Measurements from ENCODE around the gene TDRD7.

The TDRD7 gene

DNA sequence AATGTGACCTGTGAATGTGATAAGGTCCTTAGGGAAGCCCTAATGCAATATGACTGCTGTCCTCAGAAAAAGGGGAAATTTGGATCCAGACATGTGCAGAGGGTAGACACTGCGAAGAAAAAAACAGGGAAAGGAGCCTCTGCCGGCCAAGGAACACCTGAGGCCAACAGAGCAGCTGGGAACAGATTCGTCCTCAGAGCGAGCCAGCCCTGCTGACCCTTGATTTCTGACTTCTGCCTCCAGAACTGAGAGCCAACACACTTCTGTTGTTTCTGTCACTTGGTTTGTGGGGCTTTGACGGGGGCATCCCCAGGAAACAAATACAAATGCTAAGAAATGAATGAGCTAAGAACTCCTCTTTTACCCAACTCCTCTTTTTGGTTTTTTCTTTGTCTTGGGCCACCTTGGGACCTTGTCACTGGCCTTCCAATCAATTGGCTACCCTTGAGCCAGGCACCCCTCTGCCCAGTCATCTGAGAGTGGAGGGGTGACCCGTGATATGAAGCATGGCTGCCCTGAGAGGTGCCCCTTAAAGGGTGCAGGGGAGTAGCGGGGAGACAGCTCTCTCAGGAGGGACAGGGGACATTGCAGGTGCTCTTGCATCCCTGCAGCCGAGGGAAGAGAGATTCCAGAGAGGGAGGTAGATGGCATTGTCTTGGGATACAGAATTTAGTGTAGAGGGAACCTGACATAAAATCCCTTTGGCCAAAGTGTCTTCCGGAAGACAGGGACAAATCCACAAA is 106.4 kb downstream of the TDRD7 start:
- Histone ChIP-seq H3K23ac (ENCODE audit: low read length) (no peak overlapping the region), H3K4ac (ENCODE audit: low read depth, low read length) (no peak overlapping the region), H2AK5ac (ENCODE audit: low read length) (no peak overlapping the region), H3K4me1 (ENCODE audit: control insufficient read depth, low read depth, low read length) (no peaks in the 10 kb centered on the region), H3K79me1 (ENCODE audit: low read length) (no peaks in the 10 kb centered on the region), H3K18ac (ENCODE audit: low read length) (no peak overlapping the region), H2BK5ac (ENCODE audit: low read length) (no peak overlapping the region), H3K4me3 (ENCODE audit: low read length) (no peak overlapping the region), H3K4me2 (ENCODE audit: low read length) (no peak overlapping the region), H4K5ac (ENCODE audit: low read length) (no peak overlapping the region), H3K36me3 (ENCODE audit: control insufficient read depth, insufficient read depth, low read length) (no peaks in the 10 kb centered on the region), H3K9ac (ENCODE audit: low read length) (no peak overlapping the region), H3K79me2 (ENCODE audit: control insufficient read depth, insufficient read depth, low read length) (no peaks in the 10 kb centered on the region), H3K56ac (ENCODE audit: low read length) (no peak overlapping the region), H4K8ac (ENCODE audit: low read depth, low read length) (no peak overlapping the region), H3K27me3 (ENCODE audit: insufficient read depth, low read length, poor library complexity) (no peaks in the 10 kb centered on the region), H3K27ac (ENCODE audit: low read depth, low read length) (no peak overlapping the region), H2BK120ac (ENCODE audit: low read depth, low read length) (no peak overlapping the region), H2BK15ac (replicated peaks; ENCODE audit: low read depth) (no peak overlapping the region)
- no peak for DNase-seq
- no CpG with 5 or more reads among the region's 9 CpGs for WGBS (ENCODE audit: extremely low coverage, insufficient coverage, low lambda C conversion rate)

DNA sequence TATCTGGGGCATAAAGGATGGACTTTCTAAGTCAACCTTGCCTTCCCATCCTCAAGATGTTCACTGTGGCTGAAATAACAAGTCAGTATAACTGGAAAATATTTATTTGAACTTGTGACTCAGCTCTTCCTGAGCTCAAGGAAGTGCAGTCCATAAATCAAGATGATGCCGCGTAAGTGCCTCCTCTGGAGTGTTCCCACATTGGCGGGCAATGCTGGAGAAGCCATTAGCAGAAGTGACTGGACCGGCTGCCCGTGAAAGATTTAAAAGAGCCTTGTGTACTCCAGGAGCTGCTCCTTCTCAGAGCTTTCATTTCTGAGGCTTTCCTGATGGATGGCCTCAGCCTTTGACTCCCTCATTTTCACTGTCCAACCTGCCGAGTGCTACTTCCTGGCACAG is 107.0 kb downstream of the TDRD7 start:
- Histone ChIP-seq H2BK120ac (ENCODE audit: low read depth, low read length) (no peak overlapping the region), H3K56ac (ENCODE audit: low read length) (no peak overlapping the region), H3K79me2 (ENCODE audit: control insufficient read depth, insufficient read depth, low read length) (no peaks in the 10 kb centered on the region), H4K5ac (ENCODE audit: low read length) (no peak overlapping the region), H3K18ac (ENCODE audit: low read length) (no peak overlapping the region), H2BK5ac (ENCODE audit: low read length) (no peak overlapping the region), H3K4me1 (ENCODE audit: control insufficient read depth, low read depth, low read length) (no peaks in the 10 kb centered on the region), H3K27ac (ENCODE audit: low read depth, low read length) (no peak overlapping the region), H3K4ac (ENCODE audit: low read depth, low read length) (no peak overlapping the region), H3K27me3 (ENCODE audit: insufficient read depth, low read length, poor library complexity) (no peaks in the 10 kb centered on the region), H3K23ac (ENCODE audit: low read length) (no peak overlapping the region), H3K9ac (ENCODE audit: low read length) (no peak overlapping the region), H3K79me1 (ENCODE audit: low read length) (no peaks in the 10 kb centered on the region), H2AK5ac (ENCODE audit: low read length) (no peak overlapping the region), H3K4me3 (ENCODE audit: low read length) (no peak overlapping the region), H3K4me2 (ENCODE audit: low read length) (no peak overlapping the region), H2BK15ac (replicated peaks; ENCODE audit: low read depth) (no peak overlapping the region), H4K8ac (ENCODE audit: low read depth, low read length) (no peak overlapping the region), H3K36me3 (ENCODE audit: control insufficient read depth, insufficient read depth, low read length) (no peaks in the 10 kb centered on the region)
- no CpG with 5 or more reads among the region's 6 CpGs for WGBS (ENCODE audit: extremely low coverage, insufficient coverage, low lambda C conversion rate)
- no peak for DNase-seq

DNA sequence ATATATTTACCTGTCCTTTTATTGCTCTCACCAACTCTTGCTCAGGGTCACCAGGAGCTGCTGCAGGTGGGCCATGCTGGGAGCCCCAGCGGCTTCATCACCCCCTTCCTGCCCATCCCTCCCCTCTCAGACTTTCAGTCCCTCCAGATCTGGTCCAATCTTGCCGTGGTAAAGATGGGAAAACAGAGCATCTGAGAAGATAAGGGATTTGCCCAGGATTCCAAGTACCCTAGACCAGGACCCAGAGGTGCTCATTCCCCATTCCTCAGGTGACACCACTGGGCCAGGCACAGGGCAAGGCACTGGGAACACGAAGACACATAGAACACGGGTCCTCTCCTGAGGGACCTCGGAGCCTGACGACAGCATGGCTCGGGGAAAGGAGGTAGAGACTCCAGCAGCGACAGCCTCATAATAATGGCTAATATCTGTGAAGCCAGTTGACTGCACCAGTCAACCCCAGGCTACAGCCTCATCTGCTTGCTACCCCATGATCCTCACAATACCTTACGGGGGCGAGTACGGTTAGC is 107.6 kb downstream of the TDRD7 start:
- no CpG with 5 or more reads among the region's 11 CpGs for WGBS (ENCODE audit: extremely low coverage, insufficient coverage, low lambda C conversion rate)
- no peak overlapping the region for H3K4me3 ChIP-seq (ENCODE audit: low read length)

DNA sequence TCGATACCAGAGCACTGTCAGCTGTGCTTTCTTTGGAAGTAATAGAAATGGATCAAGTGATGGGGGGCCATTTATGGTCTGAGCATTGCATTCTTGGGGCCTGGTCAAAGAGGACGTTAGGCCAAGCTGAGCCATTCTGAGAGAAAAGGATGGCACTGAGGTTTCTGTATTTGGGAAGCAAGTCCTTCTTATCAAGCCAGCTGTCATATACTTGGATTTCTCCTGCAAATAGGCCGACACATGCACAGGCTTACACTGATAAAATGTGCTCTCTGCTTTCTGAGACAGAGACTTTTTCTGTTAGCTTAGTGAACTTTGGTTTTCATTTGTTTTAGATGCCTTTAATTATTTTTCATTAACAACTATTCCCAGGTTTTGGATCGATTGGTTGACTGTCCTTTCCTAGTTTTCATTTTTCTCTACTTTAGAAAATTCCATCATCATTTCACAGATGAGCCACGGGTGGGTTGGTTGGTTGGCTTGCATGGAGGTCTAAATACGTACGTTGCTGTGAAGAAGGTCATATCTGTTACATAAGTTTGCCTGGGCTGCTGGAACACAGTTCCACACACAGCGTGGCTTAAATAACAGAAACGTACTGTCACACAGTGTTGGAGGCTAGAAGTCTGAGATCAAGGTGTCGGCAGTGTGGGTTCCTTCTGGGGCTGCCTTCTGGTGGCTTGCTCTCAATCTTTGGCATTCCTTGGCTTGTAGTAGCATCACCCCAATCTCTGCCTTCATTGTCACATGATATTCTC is 109.9 kb downstream of the TDRD7 start:
- no peak overlapping the region for H3K27ac ChIP-seq (ENCODE audit: low read depth, low read length)
- H2AK5ac ChIP-seq (ENCODE audit: low read length) = no peak overlapping the region
- H3K79me1 ChIP-seq (ENCODE audit: low read length) = no peaks in the 10 kb centered on the region
- H3K4me3 ChIP-seq (ENCODE audit: low read length) = no peak overlapping the region
- no peak overlapping the region for H2BK120ac ChIP-seq (ENCODE audit: low read depth, low read length)
- H3K18ac ChIP-seq (ENCODE audit: low read length) = no peak overlapping the region
- H3K4me2 ChIP-seq (ENCODE audit: low read length) = no peak overlapping the region
- no peaks in the 10 kb centered on the region for H3K4me1 ChIP-seq (ENCODE audit: control insufficient read depth, low read depth, low read length)
- no peak overlapping the region for H4K5ac ChIP-seq (ENCODE audit: low read length)
- no peak overlapping the region for H3K23ac ChIP-seq (ENCODE audit: low read length)
- no peak overlapping the region for H2BK15ac ChIP-seq (replicated peaks; ENCODE audit: low read depth)
- H3K56ac ChIP-seq (ENCODE audit: low read length) = no peak overlapping the region
- H3K36me3 ChIP-seq (ENCODE audit: control insufficient read depth, insufficient read depth, low read length) = no peaks in the 10 kb centered on the region
- H3K9ac ChIP-seq (ENCODE audit: low read length) = no peak overlapping the region
- no peak for DNase-seq
- H4K8ac ChIP-seq (ENCODE audit: low read depth, low read length) = no peak overlapping the region
- no peak overlapping the region for H3K4ac ChIP-seq (ENCODE audit: low read depth, low read length)
- WGBS (ENCODE audit: extremely low coverage, insufficient coverage, low lambda C conversion rate) = no CpG with 5 or more reads among the region's 10 CpGs
- H3K79me2 ChIP-seq (ENCODE audit: control insufficient read depth, insufficient read depth, low read length) = no peaks in the 10 kb centered on the region
- H3K27me3 ChIP-seq (ENCODE audit: insufficient read depth, low read length, poor library complexity) = no peaks in the 10 kb centered on the region
- H2BK5ac ChIP-seq (ENCODE audit: low read length) = no peak overlapping the region

More for the DNA sequence above, 107.6 kb downstream of the TDRD7 start:
- no peak overlapping the region for H3K18ac ChIP-seq (ENCODE audit: low read length)
- no peak overlapping the region for H2BK15ac ChIP-seq (replicated peaks; ENCODE audit: low read depth)
- no peak overlapping the region for H3K9ac ChIP-seq (ENCODE audit: low read length)
- no peaks in the 10 kb centered on the region for H3K4me1 ChIP-seq (ENCODE audit: control insufficient read depth, low read depth, low read length)
- no peaks in the 10 kb centered on the region for H3K79me2 ChIP-seq (ENCODE audit: control insufficient read depth, insufficient read depth, low read length)
- no peak overlapping the region for H2BK120ac ChIP-seq (ENCODE audit: low read depth, low read length)
- no peaks in the 10 kb centered on the region for H3K79me1 ChIP-seq (ENCODE audit: low read length)
- no peak overlapping the region for H3K4me2 ChIP-seq (ENCODE audit: low read length)
- H3K27me3 ChIP-seq (ENCODE audit: insufficient read depth, low read length, poor library complexity) = no peaks in the 10 kb centered on the region
- H3K27ac ChIP-seq (ENCODE audit: low read depth, low read length) = no peak overlapping the region
- H3K36me3 ChIP-seq (ENCODE audit: control insufficient read depth, insufficient read depth, low read length) = no peaks in the 10 kb centered on the region
- H4K5ac ChIP-seq (ENCODE audit: low read length) = no peak overlapping the region
- DNase-seq = no peak
- no peak overlapping the region for H2AK5ac ChIP-seq (ENCODE audit: low read length)
- H2BK5ac ChIP-seq (ENCODE audit: low read length) = no peak overlapping the region
- H3K23ac ChIP-seq (ENCODE audit: low read length) = no peak overlapping the region
- H3K56ac ChIP-seq (ENCODE audit: low read length) = no peak overlapping the region
- H3K4ac ChIP-seq (ENCODE audit: low read depth, low read length) = no peak overlapping the region
- H4K8ac ChIP-seq (ENCODE audit: low read depth, low read length) = no peak overlapping the region

DNA sequence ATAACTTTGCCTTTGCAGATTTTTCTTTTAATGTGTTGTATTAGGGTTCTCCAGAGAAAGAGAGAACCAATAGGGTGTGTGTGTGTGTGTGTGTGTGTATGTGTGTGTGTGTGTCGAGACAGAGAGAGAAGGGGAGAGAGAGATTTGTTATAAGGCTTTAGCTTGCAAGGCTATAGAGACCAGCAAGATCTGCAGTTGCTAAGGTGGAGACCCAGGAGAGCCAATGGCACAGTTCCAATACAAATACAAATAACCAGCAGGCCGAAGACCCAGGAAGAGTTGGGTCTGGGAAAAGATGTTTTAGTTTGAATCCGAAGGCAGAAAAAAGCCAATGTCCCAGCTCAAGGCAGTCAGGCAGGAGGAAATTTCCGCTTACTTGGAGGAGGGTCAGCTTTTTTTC is 112.5 kb downstream of the TDRD7 start:
- H4K8ac ChIP-seq (ENCODE audit: low read depth, low read length) = no peak overlapping the region
- H3K79me2 ChIP-seq (ENCODE audit: control insufficient read depth, insufficient read depth, low read length) = no peaks in the 10 kb centered on the region
- no peak for DNase-seq
- H3K4me1 ChIP-seq (ENCODE audit: control insufficient read depth, low read depth, low read length) = peaks cover 3% of the 10 kb centered on the region
- WGBS (ENCODE audit: extremely low coverage, insufficient coverage, low lambda C conversion rate) = no CpG with 5 or more reads among the region's 4 CpGs
- no peak overlapping the region for H3K18ac ChIP-seq (ENCODE audit: low read length)
- H3K56ac ChIP-seq (ENCODE audit: low read length) = no peak overlapping the region
- H3K4ac ChIP-seq (ENCODE audit: low read depth, low read length) = no peak overlapping the region
- H2BK5ac ChIP-seq (ENCODE audit: low read length) = no peak overlapping the region
- no peak overlapping the region for H2AK5ac ChIP-seq (ENCODE audit: low read length)
- H3K4me3 ChIP-seq (ENCODE audit: low read length) = no peak overlapping the region
- H3K9ac ChIP-seq (ENCODE audit: low read length) = no peak overlapping the region
- H3K79me1 ChIP-seq (ENCODE audit: low read length) = no peaks in the 10 kb centered on the region
- H3K27me3 ChIP-seq (ENCODE audit: insufficient read depth, low read length, poor library complexity) = no peaks in the 10 kb centered on the region
- H3K4me2 ChIP-seq (ENCODE audit: low read length) = no peak overlapping the region
- H2BK15ac ChIP-seq (replicated peaks; ENCODE audit: low read depth) = no peak overlapping the region
- H3K23ac ChIP-seq (ENCODE audit: low read length) = no peak overlapping the region
- H3K27ac ChIP-seq (ENCODE audit: low read depth, low read length) = no peak overlapping the region
- no peak overlapping the region for H4K5ac ChIP-seq (ENCODE audit: low read length)
- no peaks in the 10 kb centered on the region for H3K36me3 ChIP-seq (ENCODE audit: control insufficient read depth, insufficient read depth, low read length)
- no peak overlapping the region for H2BK120ac ChIP-seq (ENCODE audit: low read depth, low read length)
